ENCODE results near the gene ABHD15.

The ABHD15 gene

GRCh38 chr17:29584452-29585079 is 17.7 kb upstream of the ABHD15 start:
- Histone ChIP-seq H3K56ac (ENCODE audit: low read length) (no peak overlapping the region), H3K23ac (ENCODE audit: low read length) (no peak overlapping the region), H3K4me2 (ENCODE audit: low read length) (no peak overlapping the region), H3K79me2 (ENCODE audit: control insufficient read depth, insufficient read depth, low read length) (peaks cover 19% of the 10 kb centered on the region), H2BK5ac (ENCODE audit: low read length) (no peak overlapping the region), H3K4me1 (ENCODE audit: control insufficient read depth, low read depth, low read length) (peaks cover 10% of the 10 kb centered on the region), H4K8ac (ENCODE audit: low read depth, low read length) (no peak overlapping the region), H2AK5ac (ENCODE audit: low read length) (no peak overlapping the region), H3K18ac (ENCODE audit: low read length) (no peak overlapping the region), H3K4ac (ENCODE audit: low read depth, low read length) (no peak overlapping the region), H3K36me3 (ENCODE audit: control insufficient read depth, insufficient read depth, low read length) (no peaks in the 10 kb centered on the region), H2BK15ac (replicated peaks; ENCODE audit: low read depth) (no peak overlapping the region), H3K9ac (ENCODE audit: low read length) (peak overlapping the region; percentile 4), H3K27me3 (ENCODE audit: insufficient read depth, low read length, poor library complexity) (no peaks in the 10 kb centered on the region), H4K5ac (ENCODE audit: low read length) (no peak overlapping the region), H3K27ac (ENCODE audit: low read depth, low read length) (no peak overlapping the region), H2BK120ac (ENCODE audit: low read depth, low read length) (no peak overlapping the region), H3K4me3 (ENCODE audit: low read length) (no peak overlapping the region), H3K79me1 (ENCODE audit: low read length) (peaks cover 17% of the 10 kb centered on the region)
- WGBS (ENCODE audit: extremely low coverage, insufficient coverage, low lambda C conversion rate), result no CpG with 5 or more reads among the region's 12 CpGs
- no peak for DNase-seq

GRCh38 chr17:29583324-29584248 is 16.7 kb upstream of the ABHD15 start:
- no peak overlapping the region for H3K56ac ChIP-seq (ENCODE audit: low read length)
- no peak overlapping the region for H3K18ac ChIP-seq (ENCODE audit: low read length)
- H4K8ac ChIP-seq (ENCODE audit: low read depth, low read length), result no peak overlapping the region
- no peak overlapping the region for H2BK15ac ChIP-seq (replicated peaks; ENCODE audit: low read depth)
- peaks cover 19% of the 10 kb centered on the region for H3K79me2 ChIP-seq (ENCODE audit: control insufficient read depth, insufficient read depth, low read length)
- WGBS (ENCODE audit: extremely low coverage, insufficient coverage, low lambda C conversion rate), result no CpG with 5 or more reads among the region's 16 CpGs
- H2BK5ac ChIP-seq (ENCODE audit: low read length), result no peak overlapping the region
- H3K4me3 ChIP-seq (ENCODE audit: low read length), result no peak overlapping the region
- peaks cover 17% of the 10 kb centered on the region for H3K79me1 ChIP-seq (ENCODE audit: low read length)
- H3K23ac ChIP-seq (ENCODE audit: low read length), result no peak overlapping the region
- no peak overlapping the region for H2BK120ac ChIP-seq (ENCODE audit: low read depth, low read length)
- H3K36me3 ChIP-seq (ENCODE audit: control insufficient read depth, insufficient read depth, low read length), result no peaks in the 10 kb centered on the region
- no peaks in the 10 kb centered on the region for H3K27me3 ChIP-seq (ENCODE audit: insufficient read depth, low read length, poor library complexity)
- no peak overlapping the region for H3K4ac ChIP-seq (ENCODE audit: low read depth, low read length)
- no peak overlapping the region for H4K5ac ChIP-seq (ENCODE audit: low read length)
- H2AK5ac ChIP-seq (ENCODE audit: low read length), result no peak overlapping the region
- H3K27ac ChIP-seq (ENCODE audit: low read depth, low read length), result no peak overlapping the region
- H3K4me1 ChIP-seq (ENCODE audit: control insufficient read depth, low read depth, low read length), result peaks cover 10% of the 10 kb centered on the region
- H3K4me2 ChIP-seq (ENCODE audit: low read length), result no peak overlapping the region
- no peak overlapping the region for H3K9ac ChIP-seq (ENCODE audit: low read length)
- no peak for DNase-seq

- Histone ChIP-seq H3K79me2 (ENCODE audit: control insufficient read depth, insufficient read depth, low read length) (peaks cover 14% of the 10 kb centered on the region), H3K27ac (ENCODE audit: low read depth, low read length) (no peak overlapping the region), H2BK5ac (ENCODE audit: low read length) (no peak overlapping the region), H3K27me3 (ENCODE audit: insufficient read depth, low read length, poor library complexity) (no peaks in the 10 kb centered on the region), H3K79me1 (ENCODE audit: low read length) (peaks cover 17% of the 10 kb centered on the region), H3K36me3 (ENCODE audit: control insufficient read depth, insufficient read depth, low read length) (no peaks in the 10 kb centered on the region), H3K4me1 (ENCODE audit: control insufficient read depth, low read depth, low read length) (peaks cover 10% of the 10 kb centered on the region), H3K18ac (ENCODE audit: low read length) (no peak overlapping the region), H3K4ac (ENCODE audit: low read depth, low read length) (no peak overlapping the region), H2AK5ac (ENCODE audit: low read length) (no peak overlapping the region), H2BK120ac (ENCODE audit: low read depth, low read length) (no peak overlapping the region), H3K4me2 (ENCODE audit: low read length) (no peak overlapping the region), H3K4me3 (ENCODE audit: low read length) (no peak overlapping the region), H4K8ac (ENCODE audit: low read depth, low read length) (no peak overlapping the region), H3K9ac (ENCODE audit: low read length) (no peak overlapping the region), H3K56ac (ENCODE audit: low read length) (no peak overlapping the region), H4K5ac (ENCODE audit: low read length) (no peak overlapping the region), H3K23ac (ENCODE audit: low read length) (no peak overlapping the region), H2BK15ac (replicated peaks; ENCODE audit: low read depth) (no peak overlapping the region)
- DNase-seq, result no peak
- no CpG with 5 or more reads among the region's 13 CpGs for WGBS (ENCODE audit: extremely low coverage, insufficient coverage, low lambda C conversion rate)
Observed at GRCh38 chr17:29582772-29583171, 15.9 kb upstream of the ABHD15 start.

DNA sequence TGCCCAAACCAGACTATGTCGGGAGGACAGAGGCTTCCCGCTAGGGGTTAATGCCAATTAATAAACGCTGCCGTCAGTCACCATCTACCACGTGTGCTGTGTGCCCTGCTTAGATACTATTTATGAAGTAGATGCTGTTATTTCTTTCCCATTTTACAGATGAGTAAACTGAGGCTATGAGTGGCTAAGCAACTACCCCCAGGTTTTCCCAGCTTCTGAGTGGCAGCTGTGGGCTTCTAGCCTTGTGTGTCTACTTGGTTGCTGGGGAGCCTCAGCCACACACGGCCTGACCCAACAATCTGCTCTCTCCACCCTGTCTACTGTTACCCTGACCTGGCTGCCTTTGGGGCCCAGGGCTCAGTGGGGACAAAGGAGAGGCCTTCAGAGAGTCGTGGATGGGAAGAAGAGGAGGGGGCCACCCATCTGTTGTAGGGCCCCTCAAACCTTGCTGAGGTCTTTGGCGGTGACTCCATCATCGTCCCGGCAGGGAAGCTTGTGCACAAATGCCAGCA is 15.5 kb upstream of the ABHD15 start:
- no peak overlapping the region for H4K8ac ChIP-seq (ENCODE audit: low read depth, low read length)
- no peak overlapping the region for H3K4me2 ChIP-seq (ENCODE audit: low read length)
- no peak overlapping the region for H3K27ac ChIP-seq (ENCODE audit: low read depth, low read length)
- H4K5ac ChIP-seq (ENCODE audit: low read length), result no peak overlapping the region
- no peaks in the 10 kb centered on the region for H3K36me3 ChIP-seq (ENCODE audit: control insufficient read depth, insufficient read depth, low read length)
- peaks cover 10% of the 10 kb centered on the region for H3K4me1 ChIP-seq (ENCODE audit: control insufficient read depth, low read depth, low read length)
- H3K56ac ChIP-seq (ENCODE audit: low read length), result no peak overlapping the region
- no peak overlapping the region for H2AK5ac ChIP-seq (ENCODE audit: low read length)
- no peak overlapping the region for H3K18ac ChIP-seq (ENCODE audit: low read length)
- DNase-seq, result no peak
- H3K27me3 ChIP-seq (ENCODE audit: insufficient read depth, low read length, poor library complexity), result no peaks in the 10 kb centered on the region
- no peak overlapping the region for H3K4me3 ChIP-seq (ENCODE audit: low read length)
- no peak overlapping the region for H2BK120ac ChIP-seq (ENCODE audit: low read depth, low read length)
- H3K4ac ChIP-seq (ENCODE audit: low read depth, low read length), result no peak overlapping the region
- no CpG with 5 or more reads among the region's 10 CpGs for WGBS (ENCODE audit: extremely low coverage, insufficient coverage, low lambda C conversion rate)
- H2BK5ac ChIP-seq (ENCODE audit: low read length), result no peak overlapping the region
- H2BK15ac ChIP-seq (replicated peaks; ENCODE audit: low read depth), result no peak overlapping the region
- peaks cover 10% of the 10 kb centered on the region for H3K79me2 ChIP-seq (ENCODE audit: control insufficient read depth, insufficient read depth, low read length)
- H3K79me1 ChIP-seq (ENCODE audit: low read length), result peaks cover 15% of the 10 kb centered on the region
- H3K9ac ChIP-seq (ENCODE audit: low read length), result no peak overlapping the region
- H3K23ac ChIP-seq (ENCODE audit: low read length), result no peak overlapping the region

- H3K4me2 ChIP-seq (ENCODE audit: low read length), result no peak overlapping the region
- H3K56ac ChIP-seq (ENCODE audit: low read length), result no peak overlapping the region
- WGBS (ENCODE audit: extremely low coverage, insufficient coverage, low lambda C conversion rate), result no CpG with 5 or more reads among the region's 20 CpGs
- H4K5ac ChIP-seq (ENCODE audit: low read length), result no peak overlapping the region
- H3K4me1 ChIP-seq (ENCODE audit: control insufficient read depth, low read depth, low read length), result peaks cover 10% of the 10 kb centered on the region
- H3K36me3 ChIP-seq (ENCODE audit: control insufficient read depth, insufficient read depth, low read length), result no peaks in the 10 kb centered on the region
- H2BK120ac ChIP-seq (ENCODE audit: low read depth, low read length), result no peak overlapping the region
- H3K23ac ChIP-seq (ENCODE audit: low read length), result no peak overlapping the region
- no peak overlapping the region for H2AK5ac ChIP-seq (ENCODE audit: low read length)
- no peak overlapping the region for H3K9ac ChIP-seq (ENCODE audit: low read length)
- H3K4ac ChIP-seq (ENCODE audit: low read depth, low read length), result no peak overlapping the region
- H2BK5ac ChIP-seq (ENCODE audit: low read length), result no peak overlapping the region
- H3K79me1 ChIP-seq (ENCODE audit: low read length), result peaks cover 12% of the 10 kb centered on the region
- H2BK15ac ChIP-seq (replicated peaks; ENCODE audit: low read depth), result no peak overlapping the region
- no peak overlapping the region for H3K4me3 ChIP-seq (ENCODE audit: low read length)
- H3K27me3 ChIP-seq (ENCODE audit: insufficient read depth, low read length, poor library complexity), result no peaks in the 10 kb centered on the region
- DNase-seq, result no peak
- no peak overlapping the region for H4K8ac ChIP-seq (ENCODE audit: low read depth, low read length)
- no peak overlapping the region for H3K18ac ChIP-seq (ENCODE audit: low read length)
- no peak overlapping the region for H3K27ac ChIP-seq (ENCODE audit: low read depth, low read length)
- peaks cover 5% of the 10 kb centered on the region for H3K79me2 ChIP-seq (ENCODE audit: control insufficient read depth, insufficient read depth, low read length)
Observed at GRCh38 chr17:29581583-29582253, 14.9 kb upstream of the ABHD15 start.
